NOMO-1 treated with DMSO at 0.1 percent for 48 hours (cell line): ENCODE measurements around the gene SLC25A1.

Experiments used
- DNase-seq: peaks from one replicate; lab custom pipeline; 2025; ENCODE audit not compliant: unreplicated experiment; lab: John Stamatoyannopoulos, UW

The SLC25A1 gene

DNA sequence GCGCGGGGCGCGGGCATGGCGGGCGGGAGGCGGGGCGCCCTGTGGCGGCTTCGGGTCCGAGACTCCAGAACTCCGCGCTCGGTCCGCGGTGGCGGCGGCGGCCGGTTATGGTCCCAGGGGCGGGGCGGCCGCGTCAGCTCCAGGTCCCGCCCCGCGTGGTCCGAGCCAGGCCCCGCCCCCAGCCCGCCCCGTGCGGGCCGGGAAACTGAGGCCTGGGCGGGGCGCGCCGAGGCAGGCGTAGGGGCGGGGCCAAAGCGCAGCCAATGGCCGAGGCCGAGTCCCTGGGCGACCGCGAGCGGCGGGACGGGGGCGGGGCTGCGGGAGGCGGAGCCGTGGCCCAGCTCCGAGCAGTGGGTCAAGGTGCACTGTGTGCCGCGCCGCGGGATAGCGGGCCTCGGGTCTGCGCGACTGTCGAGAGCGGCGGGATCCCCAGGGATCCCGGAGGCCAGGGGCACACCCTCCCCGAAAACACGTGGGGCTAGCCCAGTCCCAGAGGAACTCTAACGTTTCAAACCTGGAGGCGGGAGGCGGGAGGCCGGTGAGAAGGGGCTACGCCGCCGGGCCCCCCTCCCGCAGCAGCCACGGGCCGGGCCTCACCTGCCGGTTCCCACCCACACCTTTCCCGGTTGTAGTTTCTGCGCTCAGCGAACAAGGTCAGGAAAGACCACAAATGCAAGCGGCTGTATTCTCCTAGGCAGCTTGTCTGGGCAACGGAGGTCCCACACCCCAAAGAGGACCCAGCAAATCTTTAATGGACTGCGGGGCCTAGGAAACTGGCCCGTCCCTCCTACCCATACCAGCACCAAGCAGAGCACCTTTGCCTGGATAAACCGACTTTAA, at the start of gene SLC25A1:
SLC25A1 (minus strand) TSS at position 80 of the 840 bp plus-strand sequence; CDS start at position 17, 63 bp downstream.
- DNase-seq: peak; percentile 72

DNA sequence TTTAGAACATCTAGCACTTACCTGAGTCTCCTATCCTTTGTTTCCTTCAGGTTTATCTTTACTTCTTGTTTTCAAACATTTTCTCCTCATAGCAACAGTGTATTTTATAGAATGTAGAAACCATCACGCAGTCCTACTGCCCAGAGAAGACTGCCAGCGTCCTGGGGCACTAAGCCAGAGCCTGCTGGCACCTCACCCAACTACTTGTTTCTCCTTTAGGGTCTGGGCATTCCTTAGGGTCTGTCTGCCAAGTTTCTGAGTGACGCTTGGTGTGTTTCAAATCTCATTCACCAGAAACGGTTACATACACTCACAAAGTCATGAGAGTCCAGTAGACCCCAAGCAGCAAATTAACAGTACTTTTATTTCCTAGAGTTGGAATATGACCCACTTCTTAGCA, 49.6 kb upstream of the SLC25A1 start:
- no peak for DNase-seq

DNA sequence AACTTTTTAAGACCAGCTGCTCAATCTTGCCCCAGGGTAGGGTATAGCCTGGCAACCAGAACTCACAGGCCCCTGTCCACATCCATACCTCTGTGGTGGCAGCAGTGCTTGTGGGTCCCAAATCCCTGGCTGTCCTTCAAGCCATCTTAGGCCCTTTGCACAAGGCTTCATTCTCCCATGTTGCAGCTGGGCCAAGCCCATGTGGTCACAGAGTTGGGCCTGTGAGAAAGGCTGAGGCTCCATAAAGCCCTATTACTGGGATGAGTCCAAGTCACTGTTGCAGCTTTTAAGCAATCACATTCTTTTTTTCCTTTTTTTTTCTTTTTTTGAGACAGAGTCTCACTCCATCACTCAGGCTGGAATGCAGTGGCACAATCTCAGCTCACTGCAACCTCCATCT, 47.9 kb upstream of the SLC25A1 start:
- DNase-seq: no peak

DNA sequence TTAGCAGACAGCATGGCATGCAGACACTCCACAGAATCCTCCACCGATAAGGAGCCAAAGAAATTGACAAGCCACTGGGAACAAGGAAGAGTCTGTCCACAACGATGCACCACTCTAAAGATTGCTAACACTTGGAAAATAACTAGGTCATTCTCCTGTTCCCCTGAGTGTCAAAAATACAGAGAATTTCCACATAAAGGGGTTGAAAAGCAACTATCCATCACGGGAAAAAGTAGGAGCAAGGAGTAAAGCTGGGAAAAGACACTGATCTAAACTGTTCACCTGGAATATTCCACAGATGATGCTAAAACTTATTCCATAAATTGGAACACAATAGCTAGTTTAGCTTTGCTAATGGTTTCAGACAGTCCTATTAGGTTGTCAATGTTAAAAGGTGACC, 47.0 kb upstream of the SLC25A1 start:
- no peak for DNase-seq

DNA sequence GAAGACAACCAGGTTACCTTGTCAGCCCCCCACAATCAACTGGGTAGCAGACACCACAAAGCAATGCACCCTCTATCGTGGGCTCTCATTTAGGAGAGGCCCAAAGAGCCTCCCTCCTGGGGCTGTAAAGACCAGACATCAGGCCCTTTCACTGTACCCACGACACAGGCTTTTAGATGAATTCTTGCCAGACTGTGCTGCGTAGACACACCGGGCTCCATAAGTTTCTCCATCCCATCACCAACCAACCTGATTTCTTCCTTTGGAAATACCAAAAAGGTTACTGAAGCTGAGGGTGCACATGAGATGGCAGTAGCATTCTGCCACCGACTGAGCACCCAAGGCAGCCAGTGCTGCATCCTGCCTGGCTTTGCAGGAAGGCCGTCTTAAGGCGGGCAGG, 46.4 kb upstream of the SLC25A1 start:
- DNase-seq: no peak

DNA sequence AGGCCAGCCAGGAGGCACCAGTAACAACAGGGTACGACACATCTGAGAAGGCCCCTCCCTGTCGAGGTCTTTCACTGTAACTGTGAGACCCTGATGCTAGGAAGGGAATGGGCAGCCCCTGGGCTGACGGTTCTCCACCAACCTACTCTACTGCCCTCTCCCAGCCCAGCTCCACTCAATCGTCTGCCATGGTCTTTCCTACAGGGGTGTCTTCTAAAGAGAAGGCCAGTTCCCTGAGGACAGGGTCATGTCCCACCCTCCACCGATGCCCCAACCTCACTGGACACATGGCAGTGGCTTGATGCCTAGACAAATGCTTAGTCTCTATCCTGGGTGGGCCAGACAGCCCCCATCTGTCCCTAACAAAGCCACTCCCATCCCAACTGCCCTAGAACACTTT, 46.0 kb upstream of the SLC25A1 start:
- DNase-seq: no peak

DNA sequence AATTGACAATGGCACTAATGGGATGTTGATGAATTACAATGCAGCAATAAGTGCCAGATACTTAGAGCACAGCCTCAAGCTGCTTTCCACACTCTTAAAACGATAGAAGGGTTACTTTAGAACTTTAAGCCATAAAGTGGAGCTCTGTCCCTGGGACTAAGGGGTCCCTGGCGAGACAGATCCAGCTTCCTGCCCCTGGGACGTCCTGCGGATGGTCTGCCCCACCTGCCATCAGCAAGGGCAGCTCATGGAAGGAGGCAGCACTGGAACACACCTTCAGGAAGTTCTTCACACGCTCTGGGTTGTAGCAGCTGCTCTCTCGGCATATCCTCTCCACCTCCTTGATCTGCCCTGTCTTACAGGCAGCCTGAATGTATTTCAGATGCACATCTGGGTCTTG, 45.1 kb upstream of the SLC25A1 start:
- DNase-seq: no peak

DNA sequence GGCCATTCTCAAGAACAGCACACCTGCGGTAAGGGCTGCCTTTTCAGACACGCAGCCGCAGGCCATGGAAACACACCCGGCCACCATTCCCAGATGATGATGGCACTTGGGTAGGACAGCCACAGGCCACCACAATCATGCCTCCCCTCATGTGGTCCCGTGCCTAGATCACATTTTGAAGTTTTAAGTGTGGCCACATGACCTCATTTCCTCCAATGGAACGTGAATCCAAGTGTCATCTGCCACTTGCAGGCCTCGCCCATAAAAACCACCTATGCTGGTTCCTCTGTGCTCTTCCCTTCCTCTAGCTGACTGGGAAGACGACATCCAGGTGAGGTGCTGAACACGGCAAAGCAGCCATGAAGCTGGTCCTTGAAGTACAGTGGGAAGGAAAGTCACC, 44.6 kb upstream of the SLC25A1 start:
- DNase-seq: no peak

DNA sequence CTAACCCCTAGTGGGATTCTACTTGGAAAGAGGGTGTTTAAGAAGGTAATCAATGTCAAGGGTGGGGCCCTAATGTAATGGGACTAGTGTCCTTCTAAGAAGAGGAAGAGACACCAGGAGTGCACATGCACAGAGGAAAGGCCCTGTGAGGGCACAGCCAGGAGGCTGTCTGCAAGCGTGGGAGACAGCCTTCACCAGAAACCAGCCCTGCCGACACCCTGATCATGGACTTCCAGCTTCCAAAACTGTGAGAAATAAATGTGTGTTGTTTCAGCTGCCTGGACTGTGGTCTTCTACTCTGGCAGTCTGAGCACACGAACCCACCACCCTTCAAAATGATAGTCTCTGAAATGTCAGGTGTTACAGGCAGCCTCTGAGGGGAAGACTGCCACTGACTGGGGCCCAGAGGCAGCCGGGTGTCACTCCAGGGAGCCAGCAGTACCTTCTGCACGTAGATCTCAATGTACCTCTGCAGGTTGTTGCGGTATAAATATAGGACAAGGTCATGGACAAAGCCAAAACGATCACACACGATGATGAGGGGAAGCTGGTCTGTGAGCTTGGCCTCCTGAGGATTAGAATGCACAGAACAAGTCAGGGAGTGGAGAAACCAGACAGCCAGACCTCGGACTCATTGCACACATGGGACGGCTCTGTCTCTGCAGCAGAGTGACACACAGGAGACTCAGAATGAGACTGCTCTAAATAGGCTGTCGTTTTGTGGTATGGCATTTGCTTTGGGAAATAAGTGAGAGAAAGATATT, 43.9 kb upstream of the SLC25A1 start:
- no peak for DNase-seq

DNA sequence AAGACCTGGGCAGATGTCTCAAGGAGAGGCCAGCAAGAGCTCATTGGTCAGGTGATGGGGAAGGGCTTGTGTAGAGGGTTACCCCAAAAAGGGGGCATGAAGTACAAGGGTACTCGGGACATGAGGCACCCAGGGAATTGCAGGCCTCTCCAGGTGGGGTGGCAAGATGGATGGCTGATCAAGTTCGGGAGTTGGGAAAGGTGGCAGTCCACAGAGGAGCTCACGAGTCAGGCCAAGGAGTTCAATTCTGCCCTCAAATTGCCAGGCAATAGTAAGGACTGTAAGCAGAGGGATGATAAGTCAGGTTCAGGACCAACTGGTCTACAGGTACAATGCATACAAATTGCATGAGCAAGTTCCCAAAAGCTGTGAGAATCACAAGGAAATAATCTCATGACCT, 42.3 kb upstream of the SLC25A1 start:
- DNase-seq: no peak

DNA sequence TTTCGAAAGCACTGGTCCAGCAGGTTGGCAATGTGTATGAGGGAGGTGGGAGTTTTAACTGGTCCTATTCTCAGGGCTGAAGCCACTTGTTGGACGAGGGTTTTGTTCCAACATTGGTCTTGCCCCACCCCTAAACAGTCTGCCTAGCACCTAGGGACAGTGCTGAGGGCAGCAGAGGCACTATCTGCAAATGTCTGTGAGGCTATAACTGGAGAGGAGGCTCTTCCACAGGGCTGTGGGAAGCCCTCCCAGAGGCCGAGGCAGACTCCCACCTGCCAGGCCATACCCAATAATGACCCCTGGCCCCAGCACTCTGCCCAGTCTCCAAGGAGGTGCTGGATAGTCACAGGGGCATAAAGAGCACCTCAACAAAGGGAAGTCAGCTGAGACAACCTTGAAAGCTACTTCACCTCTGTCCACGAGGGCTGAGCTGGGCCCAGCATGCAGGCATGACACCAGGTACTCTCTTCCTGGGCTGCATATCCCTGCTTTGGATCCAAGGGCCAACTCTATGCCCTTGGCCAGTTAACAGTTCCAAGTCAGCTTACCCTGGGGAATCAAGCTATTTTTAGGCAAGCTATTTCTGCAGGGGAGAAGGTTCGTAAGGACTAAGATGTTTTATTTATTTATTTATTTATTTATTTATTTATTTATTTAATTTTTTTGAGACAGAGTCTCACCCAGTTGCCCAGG, 40.2 kb upstream of the SLC25A1 start:
- no peak for DNase-seq

DNA sequence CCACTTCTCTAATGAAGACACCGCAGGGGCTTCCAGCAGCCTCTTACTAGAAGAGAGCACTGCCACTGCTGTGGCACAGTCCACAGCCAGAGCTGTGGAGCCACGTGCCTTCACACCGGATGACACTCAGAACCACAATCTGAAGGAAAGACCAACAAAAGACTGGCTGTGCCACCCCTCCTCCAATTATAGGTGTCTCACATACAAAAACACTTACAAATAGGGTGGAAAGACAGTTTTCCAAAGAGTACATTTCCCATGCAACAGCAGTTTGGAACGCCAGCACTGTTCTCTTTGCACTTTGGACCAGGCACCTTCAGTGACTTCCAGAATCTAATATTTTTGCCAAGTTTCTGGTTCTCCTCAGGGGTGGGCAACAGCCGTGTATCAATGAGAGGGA, 38.0 kb upstream of the SLC25A1 start:
- no peak for DNase-seq

DNA sequence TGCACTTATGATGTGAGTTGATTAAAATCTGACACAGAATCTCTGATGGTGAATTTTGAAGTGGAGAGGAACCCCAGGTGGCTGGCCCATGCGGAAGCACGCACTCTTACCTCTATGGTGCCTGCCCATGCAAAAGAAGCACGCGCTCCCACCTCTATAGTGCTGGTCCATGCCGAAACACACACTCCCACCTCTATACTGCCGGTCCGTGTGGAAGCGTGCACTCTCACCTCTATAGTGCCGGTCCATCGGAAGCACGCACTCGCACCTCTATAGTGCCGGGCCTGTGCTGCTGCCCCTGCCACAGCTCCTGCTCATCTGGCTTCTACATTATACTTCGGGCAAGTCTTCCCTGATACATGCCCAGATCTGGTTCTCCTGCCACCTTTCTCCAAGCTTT, 36.8 kb upstream of the SLC25A1 start:
- DNase-seq: no peak

DNA sequence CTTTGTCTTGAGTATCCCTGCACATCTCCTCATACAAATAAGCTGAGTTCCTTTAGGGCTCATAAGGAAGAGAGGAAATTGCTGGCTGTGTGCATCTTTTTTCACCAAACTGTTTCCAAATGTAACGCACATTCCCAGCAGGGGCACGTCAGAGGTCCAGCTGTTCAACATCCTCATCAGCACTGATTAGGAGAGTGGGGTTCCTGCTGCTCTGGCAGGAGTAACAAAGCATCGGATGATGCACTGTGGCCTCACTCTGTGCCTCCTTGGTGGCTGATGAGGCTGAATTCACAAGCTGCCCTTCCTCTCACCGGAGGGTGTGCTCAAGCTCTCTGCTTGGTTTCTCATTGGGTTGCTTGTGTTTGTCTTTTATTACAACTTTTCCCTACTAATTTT, 35.5 kb upstream of the SLC25A1 start:
- DNase-seq: no peak

DNA sequence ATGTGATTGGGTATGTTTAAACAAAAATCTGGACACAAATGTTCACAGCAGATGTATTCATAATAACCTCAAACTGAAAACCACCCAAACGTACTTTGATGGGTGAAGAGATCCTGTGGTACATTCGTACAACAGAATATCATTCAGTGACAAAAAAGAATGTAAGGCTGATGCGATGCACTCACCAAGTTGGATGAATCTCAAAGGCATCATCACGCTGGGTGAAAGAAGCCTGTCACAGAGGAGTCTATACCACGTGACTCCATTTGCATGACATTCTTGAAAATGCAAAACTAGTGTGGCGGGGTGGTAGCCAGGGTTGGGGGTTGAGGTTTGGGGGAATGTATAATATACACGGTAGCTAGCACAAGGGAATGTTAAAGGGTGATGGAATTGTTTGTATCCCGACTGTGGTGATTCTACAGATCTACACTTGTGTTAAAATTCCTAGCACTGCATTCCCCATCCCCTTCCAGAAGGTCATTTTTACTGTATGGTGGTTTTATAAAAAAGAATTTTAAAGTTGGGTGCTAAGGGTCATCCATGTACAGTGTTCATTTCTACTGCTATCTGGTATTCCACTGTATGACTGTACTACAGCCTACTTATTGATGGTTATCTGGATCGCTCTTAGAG, 35.0 kb upstream of the SLC25A1 start:
- DNase-seq: no peak

DNA sequence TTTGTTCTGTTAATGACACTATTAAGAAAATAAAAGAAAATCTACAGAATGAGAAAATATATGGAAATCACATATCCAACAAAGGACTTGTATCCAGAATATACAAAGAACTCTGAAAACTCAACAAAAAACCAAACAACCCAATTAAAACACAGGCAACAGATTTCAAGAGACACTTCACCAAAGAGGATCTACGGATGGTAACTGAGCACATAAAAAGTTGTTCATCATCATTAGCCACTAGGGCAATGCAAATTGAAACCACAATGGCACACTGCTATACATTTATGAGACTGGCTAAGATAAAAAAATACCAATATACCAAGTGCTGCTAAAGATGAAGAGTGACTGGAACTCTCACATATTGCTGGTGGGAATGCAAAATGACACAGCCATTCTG, 34.5 kb upstream of the SLC25A1 start:
- no peak for DNase-seq

DNA sequence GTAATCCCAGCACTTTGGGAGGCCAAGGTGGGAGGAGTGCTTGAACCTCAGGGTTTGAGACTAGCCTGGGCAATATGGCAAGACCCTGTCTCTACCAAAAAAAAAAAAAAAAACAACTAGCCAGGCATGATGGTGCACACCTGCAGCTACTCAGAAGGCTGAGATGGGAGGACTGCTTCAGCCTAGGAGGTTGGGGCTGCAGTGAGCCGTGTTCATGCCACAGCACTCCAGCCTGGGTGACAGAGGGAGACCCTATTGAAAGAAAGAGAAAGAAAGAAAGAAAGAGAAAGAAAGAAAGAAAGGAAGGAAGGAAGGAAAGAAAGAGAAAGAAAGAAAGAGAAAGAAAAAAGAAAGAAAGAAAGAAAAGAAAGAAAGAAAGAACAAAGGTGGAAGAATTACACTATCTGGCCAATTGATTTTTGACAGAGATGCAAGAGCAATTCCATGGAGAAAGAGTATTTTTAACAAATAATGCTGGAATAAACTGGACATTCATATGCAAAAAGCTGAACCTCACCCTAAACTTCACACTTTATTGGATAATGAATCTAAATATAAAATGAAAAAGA, 33.9 kb upstream of the SLC25A1 start:
- DNase-seq: no peak

DNA sequence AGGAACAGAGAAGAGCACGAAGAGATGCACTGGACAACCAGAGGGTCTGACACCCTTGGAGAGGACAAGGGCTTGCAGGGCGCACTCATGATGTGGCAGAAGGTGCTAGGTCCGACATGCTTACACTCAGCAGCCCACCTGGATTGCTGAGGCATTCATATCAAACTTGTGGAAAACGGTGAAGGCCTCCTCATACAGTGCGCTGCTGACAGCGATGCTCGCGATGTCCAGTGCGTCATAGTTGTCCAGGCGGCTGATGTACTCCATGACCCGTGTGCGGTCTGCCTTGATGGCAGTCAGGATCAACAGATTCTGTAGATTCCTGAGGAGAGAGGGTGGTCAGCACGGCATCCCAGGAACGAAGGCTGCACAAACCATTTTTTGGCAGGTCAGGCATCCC, 31.7 kb upstream of the SLC25A1 start:
- no peak for DNase-seq

DNA sequence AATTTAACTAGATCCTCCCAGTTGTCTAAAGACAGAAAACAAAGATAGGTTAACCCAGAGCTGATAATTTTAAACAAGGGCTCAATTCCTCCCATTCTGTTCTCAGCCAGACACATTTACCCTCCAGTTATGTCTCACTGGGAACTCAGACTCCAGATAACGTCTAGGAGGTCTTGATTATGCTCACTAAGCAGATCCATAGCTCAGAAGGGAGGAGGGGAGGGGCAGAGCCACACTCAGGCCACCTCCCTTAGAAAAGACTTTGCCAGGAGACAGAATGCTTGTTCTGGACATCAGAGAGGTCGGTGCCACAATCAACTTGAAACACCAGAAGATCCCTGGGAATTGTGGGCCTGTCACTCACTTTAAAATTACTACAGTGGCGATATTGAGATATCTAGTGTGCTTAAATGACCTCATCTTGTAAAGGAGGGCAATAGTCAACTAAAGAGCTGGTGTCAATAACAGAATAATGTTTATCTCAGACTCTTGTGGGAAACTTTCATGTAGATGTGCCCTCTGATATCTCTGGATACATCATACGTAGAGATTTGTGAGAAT, 29.8 kb upstream of the SLC25A1 start:
- DNase-seq: no peak

DNA sequence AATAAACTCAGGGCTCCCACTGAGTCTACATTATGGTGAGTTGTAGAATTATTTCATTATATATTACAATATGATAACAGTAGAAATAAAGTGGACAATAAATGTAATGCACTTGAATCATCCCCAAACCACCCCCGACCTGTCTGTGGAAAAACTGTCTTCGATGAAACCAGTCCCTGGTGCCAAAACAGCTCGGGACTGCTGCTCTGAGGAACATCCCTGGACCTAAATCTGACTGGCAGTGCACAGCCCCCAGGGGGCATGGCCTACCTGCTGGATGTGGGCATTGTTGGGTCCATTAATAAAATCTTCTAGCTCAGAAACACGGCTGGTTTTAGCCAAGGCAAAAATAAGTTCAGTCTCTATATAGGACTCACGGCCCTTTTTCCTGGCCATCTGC, 29.3 kb upstream of the SLC25A1 start:
- no peak for DNase-seq

DNA sequence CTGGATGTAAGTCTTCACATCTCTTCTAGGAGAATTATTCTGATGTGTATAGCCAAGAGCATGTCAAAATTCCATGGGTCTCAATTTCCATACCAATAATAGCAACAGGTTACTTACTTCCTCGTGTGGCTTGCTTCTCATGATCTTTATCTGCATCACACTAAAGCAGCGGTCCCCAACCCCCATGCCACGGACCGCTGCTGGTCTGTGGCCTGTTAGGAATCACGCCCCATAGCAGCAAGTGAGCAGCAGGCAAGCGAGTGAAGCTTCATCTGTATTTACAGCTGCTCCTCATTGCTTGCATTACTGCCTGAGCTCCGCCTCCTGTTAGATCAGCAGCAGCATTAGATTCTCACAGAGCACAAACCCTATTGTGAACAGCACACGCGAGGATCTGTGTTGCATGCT, 28.9 kb upstream of the SLC25A1 start:
- no peak for DNase-seq
